ENCODE results near the gene ANKRD45.
A peak's percentile ranks its signal among the peaks of the same experiment; 100 is the strongest.
"Not testable (repeated sequence)": the region's sequence is repeated elsewhere in the genome, so short reads cannot be mapped to it uniquely, and the experiment has no call there.

ANKRD45 gene, protein sequence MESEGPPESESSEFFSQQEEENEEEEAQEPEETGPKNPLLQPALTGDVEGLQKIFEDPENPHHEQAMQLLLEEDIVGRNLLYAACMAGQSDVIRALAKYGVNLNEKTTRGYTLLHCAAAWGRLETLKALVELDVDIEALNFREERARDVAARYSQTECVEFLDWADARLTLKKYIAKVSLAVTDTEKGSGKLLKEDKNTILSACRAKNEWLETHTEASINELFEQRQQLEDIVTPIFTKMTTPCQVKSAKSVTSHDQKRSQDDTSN

DNA sequence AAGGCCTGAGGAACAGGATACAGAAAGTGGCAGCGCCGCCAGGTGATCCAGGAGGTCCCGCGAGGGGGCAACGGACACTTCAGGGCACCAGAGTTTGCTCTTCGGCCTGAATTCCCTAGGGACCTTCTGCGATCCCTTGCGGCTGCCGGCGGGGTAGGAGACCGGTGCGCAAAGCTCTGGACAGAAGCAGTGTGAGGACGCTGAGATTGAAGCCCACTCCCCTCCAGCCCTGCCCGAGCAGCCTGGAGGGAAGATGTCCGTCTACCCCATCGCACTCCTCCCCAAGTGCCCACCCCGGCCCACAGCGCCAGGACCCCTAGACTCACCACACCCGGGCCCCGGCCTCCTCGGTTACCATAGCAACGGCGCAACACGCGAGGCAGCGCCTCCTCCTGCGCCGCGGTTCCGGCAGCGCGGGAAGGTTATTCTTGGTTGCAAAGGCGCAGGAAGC, at the start of gene ANKRD45:
TSS of gene ANKRD45 (minus strand) at position 361 of the 451 bp plus-strand sequence. CDS start 10,433 bp downstream, outside the sequence.
- peaks cover 3% of the 10 kb centered on the region for H3K27me3 ChIP-seq (ENCODE audit: control insufficient read depth, insufficient read depth, low read length)
- H3K36me3 ChIP-seq (ENCODE audit: control insufficient read depth, insufficient read depth, low read length), result no peaks in the 10 kb centered on the region
- no peaks in the 10 kb centered on the region for H3K9me3 ChIP-seq (ENCODE audit: control insufficient read depth, insufficient read depth, low read length)
- peak within 1 kb of the TSS; percentile 73 for H3K9ac ChIP-seq (ENCODE audit: low read depth, low read length)
- H3K4me1 ChIP-seq (ENCODE audit: control insufficient read depth, insufficient read depth, low read length), result peaks cover 2% of the 10 kb centered on the region
- peak within 1 kb of the TSS; percentile 85 for H3K4me3 ChIP-seq (ENCODE audit: low read depth, low read length)

DNA sequence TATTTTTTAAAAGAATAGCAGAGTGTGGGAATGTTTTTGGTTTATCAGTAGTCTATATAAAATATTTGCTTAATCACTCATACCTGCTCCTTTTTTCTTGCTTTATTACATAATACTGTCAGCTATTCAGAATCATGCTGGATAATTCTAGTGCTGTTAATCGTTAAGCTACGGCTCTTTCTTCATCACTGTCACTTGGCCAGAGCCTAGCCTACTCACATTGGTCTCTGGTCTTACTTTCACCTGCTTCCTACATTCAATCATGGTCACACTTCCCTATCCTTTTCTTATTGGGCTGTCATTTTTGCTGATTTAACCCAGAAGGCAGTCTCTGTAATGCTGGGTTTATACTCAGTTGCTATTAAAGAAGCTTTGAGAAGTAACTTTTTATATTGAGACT, 47.6 kb upstream of the ANKRD45 start:
- H3K9ac ChIP-seq (ENCODE audit: low read depth, low read length), result no peak overlapping the region
- peaks cover 3% of the 10 kb centered on the region for H3K4me1 ChIP-seq (ENCODE audit: control insufficient read depth, insufficient read depth, low read length)
- H3K36me3 ChIP-seq (ENCODE audit: control insufficient read depth, insufficient read depth, low read length), result no peaks in the 10 kb centered on the region
- no peaks in the 10 kb centered on the region for H3K9me3 ChIP-seq (ENCODE audit: control insufficient read depth, insufficient read depth, low read length)
- H3K4me3 ChIP-seq (ENCODE audit: low read depth, low read length), result no peak overlapping the region
- H3K27me3 ChIP-seq (ENCODE audit: control insufficient read depth, insufficient read depth, low read length), result peaks cover 5% of the 10 kb centered on the region

DNA sequence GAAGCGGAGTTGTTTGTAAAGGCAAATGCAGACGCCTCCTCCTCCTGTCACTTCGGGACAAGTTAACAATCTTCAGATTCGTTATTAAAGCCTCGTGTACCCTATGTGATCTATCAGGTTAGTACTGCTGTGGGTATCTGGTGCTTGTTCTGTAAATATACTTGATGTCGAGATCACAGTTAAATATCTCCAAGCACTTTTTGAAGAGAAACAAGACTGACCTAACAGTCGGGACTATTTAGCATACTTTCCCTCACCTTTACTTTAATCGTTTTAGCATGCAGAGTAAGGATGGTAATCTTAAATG, 45.8 kb upstream of the ANKRD45 start:
- Histone ChIP-seq H3K4me1 (ENCODE audit: control insufficient read depth, insufficient read depth, low read length) (peaks cover 3% of the 10 kb centered on the region), H3K36me3 (ENCODE audit: control insufficient read depth, insufficient read depth, low read length) (no peaks in the 10 kb centered on the region), H3K27me3 (ENCODE audit: control insufficient read depth, insufficient read depth, low read length) (peaks cover 10% of the 10 kb centered on the region), H3K4me3 (ENCODE audit: low read depth, low read length) (peak overlapping the region; percentile 84), H3K9ac (ENCODE audit: low read depth, low read length) (peak overlapping the region; percentile 38), H3K9me3 (ENCODE audit: control insufficient read depth, insufficient read depth, low read length) (no peaks in the 10 kb centered on the region)

DNA sequence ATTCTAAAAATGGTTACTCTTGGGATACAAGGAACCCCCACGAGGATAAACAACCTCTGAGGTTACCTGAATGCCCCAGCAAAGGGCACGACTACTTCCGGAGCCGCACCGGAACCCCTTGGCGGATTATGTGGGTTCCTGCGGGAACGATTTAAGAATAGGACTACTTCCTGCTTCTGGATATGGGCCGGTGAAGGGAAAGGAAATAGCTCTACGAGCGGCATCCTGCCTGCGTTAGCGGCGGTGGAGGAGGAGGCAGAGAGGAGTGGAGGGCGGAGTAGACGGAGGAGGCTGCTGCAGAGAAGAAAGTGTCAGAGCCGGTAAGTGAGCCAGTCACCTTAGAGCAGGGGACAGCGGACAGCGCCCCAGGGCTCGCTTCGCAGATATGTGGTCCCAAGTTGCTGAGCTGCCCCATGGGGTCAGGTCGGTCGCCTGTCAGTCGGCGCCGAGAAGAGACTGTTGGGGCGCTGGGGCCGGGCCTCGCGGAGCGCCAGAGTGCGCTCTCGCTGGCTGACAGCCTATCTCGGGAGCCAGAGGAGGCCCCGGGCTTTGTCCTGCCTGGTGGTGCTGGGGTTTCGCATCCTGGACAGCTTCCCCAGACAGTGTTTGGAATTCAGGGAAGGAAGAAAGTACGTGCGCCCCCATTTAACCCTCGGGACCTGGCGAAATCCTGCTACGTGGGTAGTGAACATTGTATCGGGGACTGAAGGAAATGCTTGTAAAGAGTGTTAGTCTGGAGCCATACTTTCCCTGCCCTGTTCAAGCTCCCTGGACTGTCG, 45.3 kb upstream of the ANKRD45 start, which contains the start of gene KLHL20:
TSS of gene KLHL20 (plus strand) at position 223 of the 779 bp plus-strand sequence. CDS start 1,063 bp downstream, outside the sequence.
- Histone ChIP-seq H3K4me3 (ENCODE audit: low read depth, low read length) (peak within 1 kb of the TSS; percentile 84), H3K4me1 (ENCODE audit: control insufficient read depth, insufficient read depth, low read length) (peaks cover 3% of the 10 kb centered on the region), H3K36me3 (ENCODE audit: control insufficient read depth, insufficient read depth, low read length) (no peaks in the 10 kb centered on the region), H3K9me3 (ENCODE audit: control insufficient read depth, insufficient read depth, low read length) (no peaks in the 10 kb centered on the region), H3K27me3 (ENCODE audit: control insufficient read depth, insufficient read depth, low read length) (peaks cover 13% of the 10 kb centered on the region), H3K9ac (ENCODE audit: low read depth, low read length) (peak within 1 kb of the TSS; percentile 38)

DNA sequence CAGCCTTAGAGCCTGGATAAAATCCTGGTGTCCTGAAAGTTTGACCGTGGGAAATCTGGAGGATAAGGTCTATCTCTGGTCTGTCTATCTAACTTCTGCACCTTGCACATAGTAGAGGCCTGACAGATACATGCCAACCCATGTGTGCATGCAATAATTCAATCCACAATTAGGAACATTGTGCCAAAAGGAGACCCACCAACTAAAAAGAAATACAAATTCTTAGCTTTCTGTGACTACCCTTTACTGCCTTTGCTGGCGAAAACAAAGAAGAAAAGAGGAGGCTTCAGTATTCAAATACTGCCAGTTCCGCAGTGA, 44.7 kb upstream of the ANKRD45 start:
- H3K27me3 ChIP-seq (ENCODE audit: control insufficient read depth, insufficient read depth, low read length), result peaks cover 13% of the 10 kb centered on the region
- no peak overlapping the region for H3K9ac ChIP-seq (ENCODE audit: low read depth, low read length)
- peaks cover 3% of the 10 kb centered on the region for H3K4me1 ChIP-seq (ENCODE audit: control insufficient read depth, insufficient read depth, low read length)
- no peaks in the 10 kb centered on the region for H3K36me3 ChIP-seq (ENCODE audit: control insufficient read depth, insufficient read depth, low read length)
- H3K9me3 ChIP-seq (ENCODE audit: control insufficient read depth, insufficient read depth, low read length), result no peaks in the 10 kb centered on the region
- peak overlapping the region; percentile 84 for H3K4me3 ChIP-seq (ENCODE audit: low read depth, low read length)

DNA sequence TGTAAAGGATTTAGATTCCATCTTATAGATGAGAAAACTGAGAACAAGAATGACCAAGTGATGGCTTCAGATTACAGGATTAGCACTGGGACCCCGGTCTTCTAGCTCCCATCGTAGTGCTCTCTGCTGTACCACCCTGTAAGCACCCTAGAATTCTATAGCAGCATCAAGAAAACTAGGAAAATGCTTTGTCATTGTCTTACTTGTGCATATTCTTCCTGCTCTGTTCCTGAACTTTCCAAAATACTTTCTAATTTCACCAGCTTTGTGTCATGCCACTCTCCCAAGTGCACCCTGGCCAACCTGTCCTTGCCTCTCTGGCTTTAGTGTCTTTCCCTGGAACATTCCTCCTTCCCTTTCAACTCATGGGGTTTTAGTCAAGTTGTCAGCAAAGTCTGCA, 39.1 kb upstream of the ANKRD45 start:
- H3K9ac ChIP-seq (ENCODE audit: low read depth, low read length), result no peak overlapping the region
- no peaks in the 10 kb centered on the region for H3K4me1 ChIP-seq (ENCODE audit: control insufficient read depth, insufficient read depth, low read length)
- H3K36me3 ChIP-seq (ENCODE audit: control insufficient read depth, insufficient read depth, low read length), result no peaks in the 10 kb centered on the region
- peaks cover 18% of the 10 kb centered on the region for H3K27me3 ChIP-seq (ENCODE audit: control insufficient read depth, insufficient read depth, low read length)
- no peak overlapping the region for H3K4me3 ChIP-seq (ENCODE audit: low read depth, low read length)
- no peaks in the 10 kb centered on the region for H3K9me3 ChIP-seq (ENCODE audit: control insufficient read depth, insufficient read depth, low read length)

DNA sequence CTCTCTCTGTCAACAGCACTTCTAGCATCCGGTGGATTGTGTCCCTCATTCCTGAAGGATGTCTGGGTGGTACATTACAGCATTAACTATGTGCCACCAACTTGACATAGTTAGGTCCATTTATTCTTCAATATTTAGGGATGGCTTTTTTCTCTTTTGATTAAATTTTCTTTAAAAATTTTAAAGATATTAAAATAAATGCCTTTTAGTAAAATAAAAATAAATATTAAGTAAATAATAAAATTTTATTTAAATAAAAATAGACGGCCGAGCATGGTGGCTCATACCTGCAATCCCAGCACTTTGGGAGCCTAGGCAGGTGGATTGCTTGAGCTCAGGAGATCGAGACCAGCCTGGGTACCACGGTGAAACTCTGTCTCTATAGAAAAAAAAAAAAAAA, 35.5 kb upstream of the ANKRD45 start:
- H3K4me1 ChIP-seq (ENCODE audit: control insufficient read depth, insufficient read depth, low read length), result no peaks in the 10 kb centered on the region
- H3K27me3 ChIP-seq (ENCODE audit: control insufficient read depth, insufficient read depth, low read length), result peaks cover 7% of the 10 kb centered on the region
- no peak overlapping the region for H3K9ac ChIP-seq (ENCODE audit: low read depth, low read length)
- no peaks in the 10 kb centered on the region for H3K36me3 ChIP-seq (ENCODE audit: control insufficient read depth, insufficient read depth, low read length)
- no peak overlapping the region for H3K4me3 ChIP-seq (ENCODE audit: low read depth, low read length)
- H3K9me3 ChIP-seq (ENCODE audit: control insufficient read depth, insufficient read depth, low read length), result no peaks in the 10 kb centered on the region

DNA sequence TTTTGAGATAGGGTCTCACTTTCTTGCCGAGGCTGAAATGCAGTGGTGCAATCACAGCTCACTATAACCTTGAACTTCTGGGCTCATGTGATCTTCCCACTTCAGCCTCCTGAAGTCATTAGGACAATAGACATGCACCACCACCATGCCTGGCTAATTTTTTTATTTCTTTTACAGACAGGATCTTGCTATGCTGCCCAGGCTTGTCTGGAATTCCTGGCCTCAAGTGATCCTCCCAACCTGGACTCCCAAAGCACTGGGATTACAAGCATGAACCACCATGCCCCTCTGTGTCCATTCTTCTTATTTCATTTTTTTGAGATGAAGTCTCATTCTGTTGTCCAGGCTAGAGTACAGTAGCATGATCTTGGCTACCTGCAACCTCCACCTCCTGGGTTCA, 33.1 kb upstream of the ANKRD45 start:
- Histone ChIP-seq H3K36me3 (ENCODE audit: control insufficient read depth, insufficient read depth, low read length) (no peaks in the 10 kb centered on the region), H3K9ac (ENCODE audit: low read depth, low read length) (no peak overlapping the region), H3K9me3 (ENCODE audit: control insufficient read depth, insufficient read depth, low read length) (no peaks in the 10 kb centered on the region), H3K4me3 (ENCODE audit: low read depth, low read length) (no peak overlapping the region), H3K4me1 (ENCODE audit: control insufficient read depth, insufficient read depth, low read length) (no peaks in the 10 kb centered on the region), H3K27me3 (ENCODE audit: control insufficient read depth, insufficient read depth, low read length) (no peaks in the 10 kb centered on the region)

DNA sequence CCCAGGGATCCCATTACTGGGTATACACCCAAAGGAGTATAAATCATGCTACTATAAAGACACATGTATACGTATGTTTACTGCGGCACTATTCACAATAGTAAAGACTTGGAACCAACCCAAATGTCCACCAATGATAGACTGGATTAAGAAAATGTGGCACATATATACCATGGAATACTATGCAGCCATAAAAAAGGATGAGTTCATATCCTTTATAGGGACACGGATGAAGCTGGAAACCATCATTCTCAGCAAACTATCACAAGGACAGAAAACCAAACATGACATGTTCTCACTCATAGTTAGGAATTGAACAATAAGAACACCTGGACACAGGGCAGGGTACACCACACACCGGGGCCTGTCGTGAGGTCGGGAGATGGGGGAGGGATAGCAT, 31.6 kb upstream of the ANKRD45 start:
- not testable (repeated sequence) for H3K9me3 ChIP-seq (ENCODE audit: control insufficient read depth, insufficient read depth, low read length); H3K9ac ChIP-seq (ENCODE audit: low read depth, low read length); H3K4me1 ChIP-seq (ENCODE audit: control insufficient read depth, insufficient read depth, low read length); H3K36me3 ChIP-seq (ENCODE audit: control insufficient read depth, insufficient read depth, low read length); H3K27me3 ChIP-seq (ENCODE audit: control insufficient read depth, insufficient read depth, low read length); H3K4me3 ChIP-seq (ENCODE audit: low read depth, low read length)

DNA sequence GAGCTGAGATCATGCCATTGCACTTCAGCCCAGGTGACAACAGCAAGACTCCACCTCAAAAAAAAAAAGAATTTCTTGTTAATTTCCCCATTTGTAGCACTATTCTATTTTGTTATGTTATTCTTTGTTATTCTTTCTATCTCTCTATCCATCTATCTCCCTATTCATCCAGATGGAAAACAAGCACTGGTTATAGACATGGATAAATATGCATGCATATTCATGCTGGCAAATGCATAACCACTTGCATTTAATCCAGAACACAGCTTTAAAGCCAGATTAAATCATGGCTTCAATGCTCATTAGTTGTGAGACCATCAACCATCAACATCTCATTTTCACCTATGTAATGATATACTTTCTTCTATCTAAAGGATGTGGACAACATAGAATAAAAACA, 23.6 kb upstream of the ANKRD45 start:
- H3K9ac ChIP-seq (ENCODE audit: low read depth, low read length), result no peak overlapping the region
- H3K9me3 ChIP-seq (ENCODE audit: control insufficient read depth, insufficient read depth, low read length), result no peaks in the 10 kb centered on the region
- no peak overlapping the region for H3K4me3 ChIP-seq (ENCODE audit: low read depth, low read length)
- no peaks in the 10 kb centered on the region for H3K27me3 ChIP-seq (ENCODE audit: control insufficient read depth, insufficient read depth, low read length)
- H3K4me1 ChIP-seq (ENCODE audit: control insufficient read depth, insufficient read depth, low read length), result no peaks in the 10 kb centered on the region
- H3K36me3 ChIP-seq (ENCODE audit: control insufficient read depth, insufficient read depth, low read length), result no peaks in the 10 kb centered on the region

DNA sequence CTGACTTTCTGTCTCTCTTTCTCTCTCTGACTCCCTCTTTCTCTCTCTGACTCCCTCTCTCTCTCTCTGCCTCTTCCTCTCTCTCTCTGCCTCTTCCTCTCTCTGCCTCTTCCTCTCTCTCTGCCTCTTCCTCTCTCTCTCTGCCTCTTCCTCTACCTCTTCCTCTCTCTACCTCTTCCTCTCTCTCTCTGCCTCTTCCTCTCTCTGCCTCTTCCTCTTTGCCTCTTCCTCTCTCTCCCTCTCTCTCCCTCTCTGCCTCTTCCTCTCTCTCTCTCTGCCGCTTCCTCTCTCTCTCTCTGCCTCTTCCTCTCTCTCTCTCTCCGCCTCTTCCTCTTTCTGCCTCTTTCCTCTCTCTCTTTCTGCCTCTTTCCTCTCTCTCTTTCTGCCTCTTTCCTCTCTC, 18.6 kb upstream of the ANKRD45 start:
- Histone ChIP-seq H3K27me3 (ENCODE audit: control insufficient read depth, insufficient read depth, low read length) (no peaks in the 10 kb centered on the region), H3K9me3 (ENCODE audit: control insufficient read depth, insufficient read depth, low read length) (no peaks in the 10 kb centered on the region), H3K9ac (ENCODE audit: low read depth, low read length) (no peak overlapping the region), H3K4me3 (ENCODE audit: low read depth, low read length) (no peak overlapping the region), H3K36me3 (ENCODE audit: control insufficient read depth, insufficient read depth, low read length) (no peaks in the 10 kb centered on the region), H3K4me1 (ENCODE audit: control insufficient read depth, insufficient read depth, low read length) (peaks cover 1% of the 10 kb centered on the region)

DNA sequence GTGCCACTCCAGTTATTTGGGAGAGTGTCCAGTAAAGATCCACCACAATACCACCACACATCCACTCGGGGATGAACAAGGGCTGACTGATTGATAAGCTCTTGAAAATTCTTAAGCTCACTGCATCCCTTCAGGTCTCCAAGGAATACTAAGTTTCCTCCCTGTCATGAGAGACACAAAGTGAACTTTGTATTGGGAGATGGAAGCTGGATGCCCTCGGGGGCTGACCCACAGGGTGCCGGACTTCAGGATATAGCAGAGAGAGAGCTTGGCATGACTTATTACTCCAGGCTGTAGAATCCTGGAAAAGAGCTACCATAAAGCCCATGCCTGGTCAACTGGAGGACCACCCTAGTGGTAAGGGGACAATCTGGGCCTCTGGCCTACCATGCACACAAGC, 15.5 kb upstream of the ANKRD45 start:
- not testable (repeated sequence) for H3K36me3 ChIP-seq (ENCODE audit: control insufficient read depth, insufficient read depth, low read length); H3K27me3 ChIP-seq (ENCODE audit: control insufficient read depth, insufficient read depth, low read length); H3K9ac ChIP-seq (ENCODE audit: low read depth, low read length); H3K4me1 ChIP-seq (ENCODE audit: control insufficient read depth, insufficient read depth, low read length); H3K4me3 ChIP-seq (ENCODE audit: low read depth, low read length); H3K9me3 ChIP-seq (ENCODE audit: control insufficient read depth, insufficient read depth, low read length)
